GM12878 (cell line): ENCODE measurements around the gene MPC2. TPM values are rescaled to one million over a fixed set of nuclear protein-coding genes. Genes with fewer than 3 reads are reported as not detected.

ENCODE experiments used
- ATAC-seq: fragments of 200-7000 bp; cut with Tn5 transposase; 3 replicates; pipeline ENCODE4 v1.9.1; 2020; ENCODE audit warnings: mild to moderate bottlenecking, moderate library complexity
- BruUV-seq: library from RNA; stranded (reverse); fragments of 400-500 nt; replicated peaks from 2 replicates; lab custom pipeline; 2021; lab: Mats Ljungman, UMichigan
- CTCF ChIA-PET: fragments of 300-600 bp; sonication (Branson Sonifier 250); formaldehyde crosslinking; extraction: SDS; loops from one replicate; lab custom pipeline; 2021; ENCODE audit warnings: inconsistent platforms; lab: Yijun Ruan, JAX
- POLR2A ChIA-PET: fragments of 350-600 bp; formaldehyde crosslinking; extraction: SDS; loops from one replicate; lab custom pipeline; 2021; ENCODE audit warnings: inconsistent platforms; lab: Charles Lee
- RAD21 ChIA-PET: fragments of 300-600 bp; sonication (Branson Sonifier 250); formaldehyde crosslinking; loops from one replicate; lab custom pipeline; 2023; ENCODE audit warnings: antibody characterized with exemption; ENCODE audit not compliant: unreplicated experiment; lab: Charles Lee
- SMC1A ChIA-PET: fragments of 300-600 bp; sonication (Branson Sonifier 250); formaldehyde crosslinking; loops from one replicate; lab custom pipeline; 2023; ENCODE audit not compliant: unreplicated experiment, uncharacterized antibody; lab: Charles Lee
- DNase-seq: peaks from one replicate; pipeline ENCODE4 v3.0.0-alpha.2; 2011; ENCODE audit warnings: low read depth, low spot score
- FAIRE-seq: peaks from 3 replicates; lab custom pipeline; 2011; peaks lifted over from hg19 to GRCh38; lab: Jason Lieb, UNC
- H2AFZ ChIP-seq: 2 replicates; pipeline ENCODE4 v1.6.0; 2011; ENCODE audit warnings: low read depth, low read length, control low read depth; ENCODE audit not compliant: control insufficient read depth
- H3K27ac ChIP-seq: 2 replicates; pipeline ENCODE4 v1.5.1; 2011; ENCODE audit warnings: control low read depth; ENCODE audit not compliant: control insufficient read depth, insufficient read depth
- H3K27me3 ChIP-seq, 2 experiments: replicated peaks in 1 of 2; 2 replicates each; pipeline versions ENCODE4 v1.6.0 to v1.6.1; 2011; ENCODE audit warnings: low read length in 1 of 2; ENCODE audit not compliant: control insufficient read depth in 2 of 2, insufficient read depth in 2 of 2
- H3K36me3 ChIP-seq, 2 experiments: 2 replicates each; pipeline ENCODE4 v1.5.1; 2011; ENCODE audit warnings: low read length in 1 of 2; ENCODE audit not compliant: control insufficient read depth in 2 of 2, insufficient read depth in 2 of 2
- H3K4me1 ChIP-seq: 2 replicates; pipeline ENCODE4 v1.6.1; 2011; ENCODE audit warnings: mild to moderate bottlenecking, low read length, moderate library complexity, mixed read lengths; ENCODE audit not compliant: control insufficient read depth, insufficient read depth
- H3K4me2 ChIP-seq: 2 replicates; pipeline ENCODE4 v1.6.0; 2011; ENCODE audit warnings: control low read depth; ENCODE audit not compliant: control insufficient read depth, insufficient read depth
- H3K4me3 ChIP-seq: fragments of 200-600 bp; sonication (generic); 2 replicates; pipeline ENCODE4 v1.5.1; 2016
- H3K79me2 ChIP-seq: 2 replicates; pipeline ENCODE4 v1.6.0; 2011; ENCODE audit warnings: low read length; ENCODE audit not compliant: control insufficient read depth, insufficient read depth
- H3K9ac ChIP-seq: 2 replicates; pipeline ENCODE4 v1.8.0; 2011; ENCODE audit warnings: low read length, control low read depth, mixed read lengths; ENCODE audit not compliant: control insufficient read depth, insufficient read depth
- H3K9me3 ChIP-seq: replicated peaks from 3 replicates; pipeline ENCODE4 v1.5.1; 2011; ENCODE audit warnings: mild to moderate bottlenecking, low read length; ENCODE audit not compliant: control insufficient read depth, insufficient read depth
- H4K20me1 ChIP-seq: 2 replicates; pipeline ENCODE4 v1.6.0; 2011; ENCODE audit not compliant: control insufficient read depth, insufficient read depth
- CBX5 ChIP-seq: sonication (generic); IDR thresholded peaks from 2 replicates; pipeline ENCODE4 v1.6.1; 2016; ENCODE audit warnings: low read depth, moderate library complexity, mild to moderate bottlenecking, inconsistent platforms
- CEBPB ChIP-seq, 2 experiments: fragments of 150-350 bp in 1 of 2; IDR thresholded peaks; 2 replicates each; pipeline ENCODE4 v1.6.1; 2012 to 2014; ENCODE audit warnings: low read depth in 2 of 2, low read length in 2 of 2, borderline replicate concordance in 1 of 2, inconsistent platforms in 1 of 2
- HDGF ChIP-seq: fragments of 450-650 bp; IDR thresholded peaks from 2 replicates; pipeline ENCODE4 v1.6.1; 2016; ENCODE audit warnings: antibody characterized with exemption
- MYB ChIP-seq: fragments of 150-350 bp; IDR thresholded peaks from 2 replicates; pipeline ENCODE4 v1.6.1; 2014; ENCODE audit warnings: mild to moderate bottlenecking, low read depth, low read length, borderline replicate concordance
- POLR2AphosphoS5 ChIP-seq: IDR thresholded peaks from 2 replicates; pipeline ENCODE4 v1.6.1; 2011; ENCODE audit warnings: mild to moderate bottlenecking, low read length, inconsistent platforms
- RUNX3 ChIP-seq: IDR thresholded peaks from 2 replicates; pipeline ENCODE4 v1.6.1; 2012; ENCODE audit warnings: low read length, inconsistent platforms
- ZZZ3 ChIP-seq: IDR thresholded peaks from 2 replicates; pipeline ENCODE4 v1.6.1; 2011; ENCODE audit warnings: low read depth; ENCODE audit not compliant: control insufficient read depth, insufficient read length
- WGBS: methylation state at CpG from one replicate; pipeline ENCODE4 v1.1.6; 2016; ENCODE audit warnings: low lambda C conversion rate; ENCODE audit not compliant: insufficient replicate concordance, insufficient coverage; ENCODE audit errors: missing lambda C conversion rate; 5-methylcytosine and 5-hydroxymethylcytosine counted together
- in situ Hi-C: fragments of 300-500 bp; cut with MboI; formaldehyde crosslinking; loops from 9 replicates; pipeline ENCODE4 v1.14.3; 2018; ENCODE audit warnings: mixed read lengths
- intact Hi-C: fragments of 100-400 bp; cut with micrococcal nuclease; formaldehyde crosslinking; loops from one replicate; pipeline ENCODE4 v1.14.2; 2022; ENCODE audit not compliant: unreplicated experiment
- polyA plus RNA-seq, 11 experiments: library from polyadenylated mRNA; depleted of rRNA in 4 of 11; unstranded in 6 of 11; stranded (reverse) in 5 of 11; fragments of >200 nt; fragmentation: Nextera tagmentation in 4 of 11; fragmentation: Illumina TruSeq in 1 of 11; extraction: Ambion mirVana in 4 of 11; extraction: Trizol in 1 of 11; gene quantifications; 1 replicate in 1 of 11; 2 replicates in 10 of 11; pipeline versions ENCODE4 v1.2.1 to v1.2.3, GENCODE V29; 2011 to 2016; ENCODE audit warnings: inconsistent platforms in 2 of 11, missing spikeins in 2 of 11, low read depth in 1 of 11
- total RNA-seq, 4 experiments: library from RNA; depleted of rRNA in 3 of 4; stranded (reverse); fragments of >200 nt in 3 of 4; fragmentation: Illumina TruSeq in 1 of 4; extraction: Trizol in 1 of 4; gene quantifications; 2 replicates each; pipeline versions ENCODE4 v1.2.1 to v1.2.3, GENCODE V29; 2013 to 2021
- TF ChIP-seq, protein P1 (sequence below): IDR thresholded peaks from 2 replicates; pipeline ENCODE4 v1.6.1; 2012; ENCODE audit warnings: low read depth, low read length, improper control_type of control experiment

Gene MPC2
- total and polyA plus RNA-seq, 10 of the 15 experiments (the other 5 are each of a cell fraction or from before 2014, with no cell fraction given) = 22.5 to 164 (median 63.3) TPM

DNA sequence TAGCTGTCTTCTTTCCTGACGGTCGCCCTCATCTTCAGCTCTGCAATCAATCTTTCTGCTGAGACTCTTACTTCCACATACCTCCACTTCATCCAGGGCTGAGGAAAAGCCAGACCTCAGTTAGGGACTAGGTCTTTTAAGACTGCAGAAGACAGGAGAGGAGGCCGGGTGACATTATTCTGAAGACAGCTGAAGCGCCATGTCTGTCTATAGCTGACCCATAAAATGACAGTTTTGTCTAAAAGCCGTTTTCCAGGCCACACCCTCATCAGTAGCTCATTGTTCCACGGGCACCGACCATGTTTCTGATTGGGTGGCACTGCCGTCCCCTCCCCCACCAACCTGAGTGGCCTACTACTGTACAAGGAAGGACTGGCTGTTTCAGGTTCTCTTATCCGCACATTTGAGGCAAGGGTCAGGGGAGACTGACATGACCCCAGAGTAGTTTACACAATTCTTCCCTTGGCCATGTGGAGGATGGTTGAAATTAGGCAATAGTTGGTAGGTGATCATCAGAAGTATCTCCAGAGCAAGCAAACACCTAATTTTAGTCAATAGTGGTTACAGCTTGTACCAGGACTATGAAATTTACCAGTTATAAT is 22.9 kb downstream of the MPC2 start, which contains the start of gene ADCY10:
Gene ADCY10, minus strand, starts transcription at position 240 of the 602 bp plus-strand sequence. CDS start 8,994 bp downstream, outside the sequence.
- Histone ChIP-seq H3K4me2 (no peak within 1 kb of the TSS), H3K27me3 (no peaks in the 10 kb centered on the region), H2AFZ (no peak within 1 kb of the TSS), H3K4me3 (no peak within 1 kb of the TSS), H3K9me3 (peaks cover 12% of the 10 kb centered on the region), H3K27ac (no peak within 1 kb of the TSS)
- no peak for FAIRE-seq
- 96% methylated on average over 9 of the region's 9 CpGs for WGBS
- CTCF ChIA-PET = interaction anchor here (0.9 to 1.0 kb wide), 3 partner anchors 20 to 168 kb away, joined by 3 to 4 read pairs (median 3); no protein-coding TSS in a partner anchor
- POLR2A ChIA-PET = no interaction called here
- RAD21 ChIA-PET = interaction anchor here (0.7 to 1.8 kb wide), 3 partner anchors 10 to 22 kb away, joined by 3 to 4 read pairs (median 3); partner anchors contain the start of gene DCAF6
- TF ChIP-seq MYB (no peak), ZZZ3 (no peak), HDGF (no peak), CEBPB (IDR thresholded peaks at IDR 0.05; ENCODE audit: borderline replicate concordance in 1 of 2, low read depth in 2 of 2, low read length in 2 of 2) (no peak), POLR2AphosphoS5 (no peak), RUNX3 (no peak), CBX5 (no peak)
- TF ChIP-seq, protein P1, sequence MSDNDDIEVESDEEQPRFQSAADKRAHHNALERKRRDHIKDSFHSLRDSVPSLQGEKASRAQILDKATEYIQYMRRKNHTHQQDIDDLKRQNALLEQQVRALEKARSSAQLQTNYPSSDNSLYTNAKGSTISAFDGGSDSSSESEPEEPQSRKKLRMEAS = no peak
- TF ChIP-seq, all 136 proteins: peak for 0
- intact Hi-C loops (no loop called here), in situ Hi-C loops (no loop called here)
- SMC1A ChIA-PET = interaction anchor here (0.8 kb wide), 2 partner anchors 14 to 23 kb away, joined by 3 read pairs; partner anchors contain the start of genes DCAF6 and MPC2
- Histone ChIP-seq H3K79me2 (no peaks in the 10 kb centered on the region), H3K36me3 (peaks cover 2% of the 10 kb centered on the region in 2 experiments; a peak in 2 of 4 replicates), H3K9ac (no peak within 1 kb of the TSS), H4K20me1 (no peaks in the 10 kb centered on the region), H3K4me1 (no peaks in the 10 kb centered on the region)
- DNase-seq (no peak), ATAC-seq (no peak)
- no TSS peak for BruUV-seq
